GM23338 (cell line): Measurements from ENCODE around the gene EFCAB13. TPM values are rescaled to one million over a fixed set of nuclear protein-coding genes. Genes with fewer than 3 reads are reported as not detected.

Experiments
- ATAC-seq: fragments of 200-7000 bp; cut with Tn5 transposase; 3 replicates; pipeline ENCODE4 v1.9.1; 2020
- DNase-seq: peaks from one replicate; pipeline ENCODE4 v3.0.0-alpha.2; 2015; ENCODE audit warnings: low spot score
- H2AFZ ChIP-seq: fragments of 200-600 bp; sonication (generic); 2 replicates; pipeline ENCODE4 v1.8.0; 2016; ENCODE audit warnings: antibody characterized with exemption, mild to moderate bottlenecking, moderate library complexity
- H3F3A ChIP-seq: fragments of 200-600 bp; sonication (generic); replicated peaks from 2 replicates; pipeline ENCODE4 v1.8.0; 2017; ENCODE audit warnings: antibody characterized with exemption, mixed run types, low read depth
- H3K27ac ChIP-seq: fragments of 200-600 bp; sonication (generic); 2 replicates; pipeline ENCODE4 v1.6.1; 2016; ENCODE audit warnings: low read depth
- H3K27me3 ChIP-seq: fragments of 200-600 bp; sonication (generic); 2 replicates; pipeline ENCODE4 v1.8.0; 2016; ENCODE audit warnings: mild to moderate bottlenecking, mixed run types, moderate library complexity; ENCODE audit not compliant: insufficient read depth
- H3K36me3 ChIP-seq: fragments of 200-600 bp; sonication (generic); 2 replicates; pipeline ENCODE4 v1.8.0; 2016; ENCODE audit warnings: mild to moderate bottlenecking; ENCODE audit not compliant: insufficient read depth
- H3K4me1 ChIP-seq: fragments of 200-600 bp; sonication (generic); 2 replicates; pipeline ENCODE4 v1.8.0; 2016; ENCODE audit warnings: mild to moderate bottlenecking, moderate library complexity; ENCODE audit not compliant: insufficient read depth
- H3K4me2 ChIP-seq: fragments of 200-600 bp; sonication (generic); 2 replicates; pipeline ENCODE4 v1.7.1; 2017; ENCODE audit warnings: mixed run types
- H3K4me3 ChIP-seq: fragments of 200-600 bp; sonication (generic); 2 replicates; pipeline ENCODE4 v1.6.1; 2016; ENCODE audit warnings: mixed run types
- H3K79me2 ChIP-seq: fragments of 200-600 bp; sonication (generic); replicated peaks from 2 replicates; pipeline ENCODE4 v1.8.0; 2017; ENCODE audit warnings: mild to moderate bottlenecking; ENCODE audit not compliant: insufficient read depth
- H3K9me2 ChIP-seq: fragments of 200-600 bp; sonication (generic); 2 replicates; pipeline ENCODE4 v1.8.0; 2017; ENCODE audit not compliant: insufficient read depth
- H4K20me1 ChIP-seq: fragments of 200-600 bp; sonication (generic); replicated peaks from 2 replicates; pipeline ENCODE4 v1.8.0; 2017; ENCODE audit warnings: mild to moderate bottlenecking; ENCODE audit not compliant: insufficient read depth
- H3K27ac Mint-ChIP-seq: 2 replicates; pipeline ENCODE4 v1.8.0; 2020; ENCODE audit warnings: inconsistent platforms, mild to moderate bottlenecking, moderate library complexity, mixed read lengths
- H3K27me3 Mint-ChIP-seq: 3 replicates; pipeline ENCODE4 v1.8.0; 2022; ENCODE audit warnings: low read depth, mild to moderate bottlenecking, moderate library complexity, mixed read lengths, inconsistent platforms; ENCODE audit not compliant: insufficient read depth, poor library complexity
- H3K36me3 Mint-ChIP-seq: 3 replicates; pipeline ENCODE4 v1.8.0; 2021; ENCODE audit warnings: low read depth, mild to moderate bottlenecking, inconsistent platforms, moderate library complexity, mixed read lengths
- H3K4me1 Mint-ChIP-seq: 3 replicates; pipeline ENCODE4 v1.8.0; 2020; ENCODE audit warnings: mild to moderate bottlenecking, inconsistent platforms, mixed read lengths
- H3K4me3 Mint-ChIP-seq: 3 replicates; pipeline ENCODE4 v1.8.0; 2021; ENCODE audit warnings: moderate library complexity, mild to moderate bottlenecking, inconsistent platforms, mixed read lengths
- H3K9me3 Mint-ChIP-seq: 3 replicates; pipeline ENCODE4 v1.8.0; 2020; ENCODE audit warnings: moderate library complexity, mild to moderate bottlenecking, inconsistent platforms, mixed read lengths
- NANOG ChIP-seq: IDR thresholded peaks from 2 replicates; pipeline ENCODE4 v1.6.1; 2016; ENCODE audit warnings: antibody characterized with exemption, borderline replicate concordance
- polyA plus RNA-seq: library from polyadenylated mRNA; unstranded; fragments of >200 nt; fragmentation: Nextera tagmentation; extraction: Ambion mirVana; gene quantifications from 2 replicates; pipeline ENCODE4 v1.2.1, GENCODE V29; 2016
- total RNA-seq: library from RNA; depleted of rRNA; stranded (reverse); fragments of >200 nt; shearing (Covaris generic); gene quantifications from 2 replicates; pipeline ENCODE4 v1.2.3, GENCODE V29; 2014
- TF ChIP-seq, protein P1 (sequence below): fragments of 250-450 bp; sonication (Bioruptor Pico); IDR thresholded peaks from 2 replicates; pipeline ENCODE4 v1.5.0; 2020; ENCODE audit warnings: mild to moderate bottlenecking, moderate library complexity
- TF ChIP-seq, protein P2 (sequence below): IDR thresholded peaks from one replicate; pipeline ENCODE4 v1.6.1; 2018; ENCODE audit warnings: antibody characterized with exemption; ENCODE audit not compliant: unreplicated experiment

EFCAB13 gene
- total and polyA plus RNA-seq, 2 experiments from 2014 or later = 4.1 to 5.4 TPM

DNA sequence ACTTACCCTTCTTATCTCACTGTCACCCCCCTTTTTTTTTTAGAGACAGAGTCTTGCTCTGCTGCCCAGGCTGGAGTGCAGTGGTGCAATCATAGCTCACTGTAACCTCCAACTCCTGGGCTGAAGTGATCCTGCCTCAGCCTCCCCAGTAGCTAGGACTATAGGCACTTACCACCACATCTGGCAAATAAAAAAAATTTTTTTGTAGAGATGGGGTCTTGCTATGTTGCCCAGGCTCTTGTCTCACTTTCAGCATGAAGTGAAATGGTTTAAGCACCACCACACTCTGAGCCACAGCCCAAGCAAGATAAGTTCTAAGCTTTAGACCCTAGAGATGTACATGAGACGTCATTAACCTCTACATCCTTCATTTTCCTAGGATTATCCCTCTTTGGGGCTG lies 34.5 kb upstream of the EFCAB13 start (continued):
- TF ChIP-seq, protein P1, sequence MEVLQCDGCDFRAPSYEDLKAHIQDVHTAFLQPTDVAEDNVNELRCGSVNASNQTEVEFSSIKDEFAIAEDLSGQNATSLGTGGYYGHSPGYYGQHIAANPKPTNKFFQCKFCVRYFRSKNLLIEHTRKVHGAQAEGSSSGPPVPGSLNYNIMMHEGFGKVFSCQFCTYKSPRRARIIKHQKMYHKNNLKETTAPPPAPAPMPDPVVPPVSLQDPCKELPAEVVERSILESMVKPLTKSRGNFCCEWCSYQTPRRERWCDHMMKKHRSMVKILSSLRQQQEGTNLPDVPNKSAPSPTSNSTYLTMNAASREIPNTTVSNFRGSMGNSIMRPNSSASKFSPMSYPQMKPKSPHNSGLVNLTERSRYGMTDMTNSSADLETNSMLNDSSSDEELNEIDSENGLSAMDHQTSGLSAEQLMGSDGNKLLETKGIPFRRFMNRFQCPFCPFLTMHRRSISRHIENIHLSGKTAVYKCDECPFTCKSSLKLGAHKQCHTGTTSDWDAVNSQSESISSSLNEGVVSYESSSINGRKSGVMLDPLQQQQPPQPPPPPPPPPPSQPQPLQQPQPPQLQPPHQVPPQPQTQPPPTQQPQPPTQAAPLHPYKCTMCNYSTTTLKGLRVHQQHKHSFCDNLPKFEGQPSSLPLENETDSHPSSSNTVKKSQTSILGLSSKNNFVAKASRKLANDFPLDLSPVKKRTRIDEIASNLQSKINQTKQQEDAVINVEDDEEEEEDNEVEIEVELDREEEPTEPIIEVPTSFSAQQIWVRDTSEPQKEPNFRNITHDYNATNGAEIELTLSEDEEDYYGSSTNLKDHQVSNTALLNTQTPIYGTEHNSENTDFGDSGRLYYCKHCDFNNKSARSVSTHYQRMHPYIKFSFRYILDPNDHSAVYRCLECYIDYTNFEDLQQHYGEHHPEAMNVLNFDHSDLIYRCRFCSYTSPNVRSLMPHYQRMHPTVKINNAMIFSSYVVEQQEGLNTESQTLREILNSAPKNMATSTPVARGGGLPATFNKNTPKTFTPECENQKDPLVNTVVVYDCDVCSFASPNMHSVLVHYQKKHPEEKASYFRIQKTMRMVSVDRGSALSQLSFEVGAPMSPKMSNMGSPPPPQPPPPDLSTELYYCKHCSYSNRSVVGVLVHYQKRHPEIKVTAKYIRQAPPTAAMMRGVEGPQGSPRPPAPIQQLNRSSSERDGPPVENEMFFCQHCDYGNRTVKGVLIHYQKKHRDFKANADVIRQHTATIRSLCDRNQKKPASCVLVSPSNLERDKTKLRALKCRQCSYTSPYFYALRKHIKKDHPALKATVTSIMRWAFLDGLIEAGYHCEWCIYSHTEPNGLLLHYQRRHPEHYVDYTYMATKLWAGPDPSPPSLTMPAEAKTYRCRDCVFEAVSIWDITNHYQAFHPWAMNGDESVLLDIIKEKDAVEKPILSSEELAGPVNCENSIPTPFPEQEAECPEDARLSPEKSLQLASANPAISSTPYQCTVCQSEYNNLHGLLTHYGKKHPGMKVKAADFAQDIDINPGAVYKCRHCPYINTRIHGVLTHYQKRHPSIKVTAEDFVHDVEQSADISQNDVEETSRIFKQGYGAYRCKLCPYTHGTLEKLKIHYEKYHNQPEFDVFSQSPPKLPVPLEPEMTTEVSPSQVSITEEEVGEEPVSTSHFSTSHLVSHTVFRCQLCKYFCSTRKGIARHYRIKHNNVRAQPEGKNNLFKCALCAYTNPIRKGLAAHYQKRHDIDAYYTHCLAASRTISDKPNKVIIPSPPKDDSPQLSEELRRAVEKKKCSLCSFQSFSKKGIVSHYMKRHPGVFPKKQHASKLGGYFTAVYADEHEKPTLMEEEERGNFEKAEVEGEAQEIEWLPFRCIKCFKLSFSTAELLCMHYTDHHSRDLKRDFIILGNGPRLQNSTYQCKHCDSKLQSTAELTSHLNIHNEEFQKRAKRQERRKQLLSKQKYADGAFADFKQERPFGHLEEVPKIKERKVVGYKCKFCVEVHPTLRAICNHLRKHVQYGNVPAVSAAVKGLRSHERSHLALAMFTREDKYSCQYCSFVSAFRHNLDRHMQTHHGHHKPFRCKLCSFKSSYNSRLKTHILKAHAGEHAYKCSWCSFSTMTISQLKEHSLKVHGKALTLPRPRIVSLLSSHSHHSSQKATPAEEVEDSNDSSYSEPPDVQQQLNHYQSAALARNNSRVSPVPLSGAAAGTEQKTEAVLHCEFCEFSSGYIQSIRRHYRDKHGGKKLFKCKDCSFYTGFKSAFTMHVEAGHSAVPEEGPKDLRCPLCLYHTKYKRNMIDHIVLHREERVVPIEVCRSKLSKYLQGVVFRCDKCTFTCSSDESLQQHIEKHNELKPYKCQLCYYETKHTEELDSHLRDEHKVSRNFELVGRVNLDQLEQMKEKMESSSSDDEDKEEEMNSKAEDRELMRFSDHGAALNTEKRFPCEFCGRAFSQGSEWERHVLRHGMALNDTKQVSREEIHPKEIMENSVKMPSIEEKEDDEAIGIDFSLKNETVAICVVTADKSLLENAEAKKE = no peak
- TF ChIP-seq, protein P2, sequence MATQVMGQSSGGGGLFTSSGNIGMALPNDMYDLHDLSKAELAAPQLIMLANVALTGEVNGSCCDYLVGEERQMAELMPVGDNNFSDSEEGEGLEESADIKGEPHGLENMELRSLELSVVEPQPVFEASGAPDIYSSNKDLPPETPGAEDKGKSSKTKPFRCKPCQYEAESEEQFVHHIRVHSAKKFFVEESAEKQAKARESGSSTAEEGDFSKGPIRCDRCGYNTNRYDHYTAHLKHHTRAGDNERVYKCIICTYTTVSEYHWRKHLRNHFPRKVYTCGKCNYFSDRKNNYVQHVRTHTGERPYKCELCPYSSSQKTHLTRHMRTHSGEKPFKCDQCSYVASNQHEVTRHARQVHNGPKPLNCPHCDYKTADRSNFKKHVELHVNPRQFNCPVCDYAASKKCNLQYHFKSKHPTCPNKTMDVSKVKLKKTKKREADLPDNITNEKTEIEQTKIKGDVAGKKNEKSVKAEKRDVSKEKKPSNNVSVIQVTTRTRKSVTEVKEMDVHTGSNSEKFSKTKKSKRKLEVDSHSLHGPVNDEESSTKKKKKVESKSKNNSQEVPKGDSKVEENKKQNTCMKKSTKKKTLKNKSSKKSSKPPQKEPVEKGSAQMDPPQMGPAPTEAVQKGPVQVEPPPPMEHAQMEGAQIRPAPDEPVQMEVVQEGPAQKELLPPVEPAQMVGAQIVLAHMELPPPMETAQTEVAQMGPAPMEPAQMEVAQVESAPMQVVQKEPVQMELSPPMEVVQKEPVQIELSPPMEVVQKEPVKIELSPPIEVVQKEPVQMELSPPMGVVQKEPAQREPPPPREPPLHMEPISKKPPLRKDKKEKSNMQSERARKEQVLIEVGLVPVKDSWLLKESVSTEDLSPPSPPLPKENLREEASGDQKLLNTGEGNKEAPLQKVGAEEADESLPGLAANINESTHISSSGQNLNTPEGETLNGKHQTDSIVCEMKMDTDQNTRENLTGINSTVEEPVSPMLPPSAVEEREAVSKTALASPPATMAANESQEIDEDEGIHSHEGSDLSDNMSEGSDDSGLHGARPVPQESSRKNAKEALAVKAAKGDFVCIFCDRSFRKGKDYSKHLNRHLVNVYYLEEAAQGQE = no peak

DNA sequence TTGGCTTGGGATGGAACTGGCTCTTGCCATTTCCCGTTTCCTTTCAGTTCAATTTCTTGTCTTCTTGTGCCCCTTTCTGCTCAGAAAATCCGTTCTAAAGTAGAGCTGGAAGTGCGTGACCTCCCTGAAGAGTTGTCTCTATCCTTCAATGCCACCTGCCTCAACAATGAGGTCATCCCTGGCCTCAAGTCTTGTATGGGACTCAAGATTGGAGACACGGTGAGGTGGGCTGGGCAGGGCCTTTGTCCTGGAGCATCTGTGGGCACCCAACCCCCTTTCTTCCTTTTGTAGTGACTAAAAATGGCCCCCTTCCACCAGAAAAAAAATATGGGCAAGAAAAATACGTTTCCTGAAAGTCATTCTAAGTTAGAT lies 32.9 kb upstream of the EFCAB13 start:
- Histone ChIP-seq H2AFZ (peak overlapping the region; percentile 0; the same call in 1 of the 2 replicates), H3K27me3 (peaks cover 7% of the 10 kb centered on the region; the same call in 1 of the 2 replicates), H3F3A (no peaks in the 10 kb centered on the region), H3K4me2 (peak overlapping the region; percentile 0; the same call in 1 of the 2 replicates), H3K4me1 (peaks cover 5% of the 10 kb centered on the region; the same call in 1 of the 2 replicates), H3K27ac (no peak overlapping the region), H3K79me2 (no peaks in the 10 kb centered on the region), H3K36me3 (no peaks in the 10 kb centered on the region), H3K9me2 (peaks cover 6% of the 10 kb centered on the region; the same call in 1 of the 2 replicates), H3K4me3 (no peak overlapping the region), H4K20me1 (no peaks in the 10 kb centered on the region)
- Mint-ChIP-seq H3K27ac (no peak overlapping the region), H3K4me3 (no peak overlapping the region), H3K4me1 (peaks cover 13% of the 10 kb centered on the region), H3K9me3 (no peaks in the 10 kb centered on the region; the same call in 2 of the 3 replicates), H3K27me3 (peaks cover 9% of the 10 kb centered on the region), H3K36me3 (no peaks in the 10 kb centered on the region)
- DNase-seq (no peak), ATAC-seq (no peak)
- no peak for TF ChIP-seq NANOG
- TF ChIP-seq, protein P1 = no peak
